ENCODE measurements around the gene VPS54. TPM values are rescaled to one million over a fixed set of nuclear protein-coding genes. Genes with fewer than 3 reads are reported as not detected.

The VPS54 gene
- total and polyA plus RNA-seq, 7 experiments from 2014 or later, result 4.5 to 20.8 (median 14.6) TPM

DNA sequence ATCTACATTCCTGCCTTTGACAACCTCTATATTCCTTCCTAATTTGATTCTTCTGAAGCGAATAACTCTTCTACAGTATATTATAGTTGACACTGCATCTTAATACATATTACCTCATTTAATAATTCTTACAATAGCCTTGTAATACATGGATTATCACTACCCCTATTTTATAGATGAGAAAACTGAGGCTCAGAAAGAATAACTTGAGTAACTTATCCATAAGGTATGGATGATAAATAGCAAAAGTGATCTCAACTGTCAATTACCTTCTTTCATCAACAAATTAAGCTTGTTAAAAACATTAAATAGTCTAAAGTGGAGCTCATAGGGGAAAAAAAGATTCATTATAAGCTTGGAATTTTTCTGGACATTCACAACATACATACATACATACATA is 4.6 kb downstream of the VPS54 start:
- H3K36me3 Mint-ChIP-seq, result peaks cover 0 to 21% (median 4%) of the 10 kb centered on the region in 5 donors
- ChIA-PET CTCF (interaction anchor here (0.8 to 2.3 kb wide), 2 partner anchors 313 to 317 kb away, joined by 3 to 9 read pairs; no protein-coding TSS in a partner anchor), POLR2A (interaction anchor here (0.6 kb wide), 1 partner anchor 208 kb away, joined by 3 read pairs; no protein-coding TSS in a partner anchor)
- peak overlapping the region in 1 of 10 donors; percentile 39 for H3K4me3 Mint-ChIP-seq
- H3K27me3 Mint-ChIP-seq, result no peaks in the 10 kb centered on the region
- no peak overlapping the region for H3K27ac Mint-ChIP-seq
- peaks cover 14% of the 10 kb centered on the region in 2 donors for H3K4me1 ChIP-seq (ENCODE audit: control insufficient read depth in 2 of 2, insufficient read depth in 2 of 2, low read length in 2 of 2)
- DNase-seq (no peak), ATAC-seq (no peak)
- no peaks in the 10 kb centered on the region for H3K9me3 ChIP-seq (ENCODE audit: control insufficient read depth in 2 of 3, low read length in 3 of 3)
- H3K36me3 ChIP-seq (ENCODE audit: control insufficient read depth in 2 of 3, insufficient read depth in 3 of 3, low read length in 3 of 3), result no peaks in the 10 kb centered on the region
- H3K4me3 ChIP-seq (ENCODE audit: low read length), result no peak overlapping the region
- intact Hi-C loops (cut with micrococcal nuclease), result loop anchor here (5.0 to 10.0 kb wide), 7 partner anchors 32 to 1420 kb away; partner anchors contain the start of genes UGP2 (in 2 of the 2), ACTR2 (in 1 of the 2), MDH1 (in 1 of the 2) and SPRED2 (in 1 of the 2)
- H3K27me3 ChIP-seq (ENCODE audit: control insufficient read depth in 2 of 2, insufficient read depth in 2 of 2, low read length in 2 of 2), result no peaks in the 10 kb centered on the region
- H3K4me1 Mint-ChIP-seq, result peaks cover 23 to 67% (median 49%) of the 10 kb centered on the region in 7 donors
- no peak overlapping the region for H3K27ac ChIP-seq (ENCODE audit: low read depth, low read length)
- peaks cover 0 to 3% (median 0%) of the 10 kb centered on the region in 11 donors for H3K9me3 Mint-ChIP-seq

DNA sequence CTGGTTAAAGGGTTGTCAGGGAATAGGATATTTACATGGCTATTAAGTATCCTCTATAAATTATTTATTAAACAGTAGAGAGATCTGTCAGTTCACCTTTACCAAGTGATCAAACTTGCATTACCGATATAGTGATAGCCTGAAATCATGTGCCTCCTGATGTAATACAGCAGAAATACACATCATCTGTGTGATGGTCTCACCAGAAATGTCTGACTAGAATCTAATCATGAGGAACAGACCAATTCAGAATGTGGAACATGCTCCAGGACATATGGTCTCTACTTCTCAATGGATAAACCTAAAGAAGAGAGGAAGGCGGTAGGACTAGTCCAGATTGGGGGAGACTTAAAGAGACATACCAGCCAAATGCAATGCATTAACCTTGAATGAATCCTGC is 6.2 kb downstream of the VPS54 start:
- Mint-ChIP-seq H3K27ac (no peak overlapping the region), H3K36me3 (peaks cover 0 to 23% (median 10%) of the 10 kb centered on the region in 5 donors), H3K4me1 (peaks cover 18 to 69% (median 50%) of the 10 kb centered on the region in 7 donors), H3K4me3 (no peak overlapping the region), H3K27me3 (no peaks in the 10 kb centered on the region), H3K9me3 (no peaks in the 10 kb centered on the region)
- ChIA-PET POLR2A (interaction anchor here (0.6 kb wide), 1 partner anchor 55 kb away, joined by 3 read pairs; no protein-coding TSS in a partner anchor), CTCF (no interaction called here)
- no peaks in the 10 kb centered on the region for H3K9me3 ChIP-seq (ENCODE audit: control insufficient read depth in 2 of 3, low read length in 3 of 3)
- peaks cover 12% of the 10 kb centered on the region in 2 donors for H3K4me1 ChIP-seq (ENCODE audit: control insufficient read depth in 2 of 2, insufficient read depth in 2 of 2, low read length in 2 of 2)
- no peak for DNase-seq
- intact Hi-C loops (cut with micrococcal nuclease), result loop anchor here in 1 of 2 donors (10.0 kb wide), 1 partner anchor 1422 kb away; the partner anchor contains the start of gene SPRED2
- H3K36me3 ChIP-seq (ENCODE audit: control insufficient read depth in 2 of 3, insufficient read depth in 3 of 3, low read length in 3 of 3), result no peaks in the 10 kb centered on the region
- H3K4me3 ChIP-seq (ENCODE audit: low read length), result no peak overlapping the region
- no peak for ATAC-seq
- H3K27ac ChIP-seq (ENCODE audit: low read depth, low read length), result no peak overlapping the region
- H3K27me3 ChIP-seq (ENCODE audit: control insufficient read depth in 2 of 2, insufficient read depth in 2 of 2, low read length in 2 of 2), result no peaks in the 10 kb centered on the region

- no peaks in the 10 kb centered on the region for H3K9me3 ChIP-seq (ENCODE audit: control insufficient read depth in 2 of 3, low read length in 3 of 3)
- no peaks in the 10 kb centered on the region for H3K9me3 Mint-ChIP-seq
- H3K27me3 Mint-ChIP-seq, result no peaks in the 10 kb centered on the region
- DNase-seq (no peak), ATAC-seq (no peak)
- H3K4me3 ChIP-seq (ENCODE audit: low read length), result no peak overlapping the region
- intact Hi-C loops (cut with micrococcal nuclease), result loop anchor here in 1 of 2 donors (10.0 kb wide), 1 partner anchor 1423 kb away; the partner anchor contains the start of gene SPRED2
- no peak overlapping the region for H3K27ac Mint-ChIP-seq
- CTCF ChIA-PET, result no interaction called here
- no peak overlapping the region for H3K4me3 Mint-ChIP-seq
- no peaks in the 10 kb centered on the region for H3K36me3 ChIP-seq (ENCODE audit: control insufficient read depth in 2 of 3, insufficient read depth in 3 of 3, low read length in 3 of 3)
- peaks cover 0 to 29% (median 18%) of the 10 kb centered on the region in 5 donors for H3K36me3 Mint-ChIP-seq
- peaks cover 22 to 71% (median 52%) of the 10 kb centered on the region in 7 donors for H3K4me1 Mint-ChIP-seq
- POLR2A ChIA-PET, result interaction anchor here (0.6 kb wide), 1 partner anchor 36 kb away, joined by 4 read pairs; no protein-coding TSS in a partner anchor
- H3K4me1 ChIP-seq (ENCODE audit: control insufficient read depth in 2 of 2, insufficient read depth in 2 of 2, low read length in 2 of 2), result peaks cover 4 to 5% of the 10 kb centered on the region in 2 donors
- no peaks in the 10 kb centered on the region for H3K27me3 ChIP-seq (ENCODE audit: control insufficient read depth in 2 of 2, insufficient read depth in 2 of 2, low read length in 2 of 2)
- H3K27ac ChIP-seq (ENCODE audit: low read depth, low read length), result no peak overlapping the region
These were observed 7.1 kb downstream of the VPS54 start for GRCh38 chr2:64012115-64012514.

GRCh38 chr2:64008434-64009009 is 10.7 kb downstream of the VPS54 start:
- ChIA-PET CTCF (no interaction called here), POLR2A (no interaction called here)
- Histone ChIP-seq H3K9me3 (ENCODE audit: control insufficient read depth in 2 of 3, low read length in 3 of 3) (no peaks in the 10 kb centered on the region), H3K27me3 (ENCODE audit: control insufficient read depth in 2 of 2, insufficient read depth in 2 of 2, low read length in 2 of 2) (no peaks in the 10 kb centered on the region), H3K36me3 (ENCODE audit: control insufficient read depth in 2 of 3, insufficient read depth in 3 of 3, low read length in 3 of 3) (peaks cover 0 to 3% (median 0%) of the 10 kb centered on the region in 3 experiments), H3K4me1 (ENCODE audit: control insufficient read depth in 2 of 2, insufficient read depth in 2 of 2, low read length in 2 of 2) (no peaks in the 10 kb centered on the region), H3K4me3 (ENCODE audit: low read length) (no peak overlapping the region), H3K27ac (ENCODE audit: low read depth, low read length) (no peak overlapping the region)
- H3K4me1 Mint-ChIP-seq, result peaks cover 24 to 59% (median 41%) of the 10 kb centered on the region in 7 donors
- H3K9me3 Mint-ChIP-seq, result no peaks in the 10 kb centered on the region
- no peak for ATAC-seq
- no peaks in the 10 kb centered on the region for H3K27me3 Mint-ChIP-seq
- H3K4me3 Mint-ChIP-seq, result peak overlapping the region in 1 of 10 donors; percentile 12
- intact Hi-C loops (cut with micrococcal nuclease), result no loop called here
- H3K36me3 Mint-ChIP-seq, result peaks cover 0 to 37% (median 23%) of the 10 kb centered on the region in 5 donors
- DNase-seq, result no peak
- peak overlapping the region in 1 of 9 donors; percentile 25 for H3K27ac Mint-ChIP-seq

GRCh38 chr2:64007924-64008323 is 11.3 kb downstream of the VPS54 start:
- ATAC-seq, result no peak
- Histone ChIP-seq H3K27me3 (ENCODE audit: control insufficient read depth in 2 of 2, insufficient read depth in 2 of 2, low read length in 2 of 2) (no peaks in the 10 kb centered on the region), H3K36me3 (ENCODE audit: control insufficient read depth in 2 of 3, insufficient read depth in 3 of 3, low read length in 3 of 3) (peaks cover 0 to 3% (median 0%) of the 10 kb centered on the region in 3 experiments), H3K27ac (ENCODE audit: low read depth, low read length) (no peak overlapping the region), H3K4me3 (ENCODE audit: low read length) (no peak overlapping the region), H3K9me3 (ENCODE audit: control insufficient read depth in 2 of 3, low read length in 3 of 3) (no peaks in the 10 kb centered on the region), H3K4me1 (ENCODE audit: control insufficient read depth in 2 of 2, insufficient read depth in 2 of 2, low read length in 2 of 2) (no peaks in the 10 kb centered on the region)
- ChIA-PET CTCF (no interaction called here), POLR2A (no interaction called here)
- no peaks in the 10 kb centered on the region for H3K9me3 Mint-ChIP-seq
- H3K4me3 Mint-ChIP-seq, result peak overlapping the region in 1 of 10 donors; percentile 17
- no peak for DNase-seq
- H3K4me1 Mint-ChIP-seq, result peaks cover 23 to 57% (median 38%) of the 10 kb centered on the region in 7 donors
- intact Hi-C loops (cut with micrococcal nuclease), result no loop called here
- H3K36me3 Mint-ChIP-seq, result peaks cover 0 to 36% (median 25%) of the 10 kb centered on the region in 5 donors
- H3K27me3 Mint-ChIP-seq, result no peaks in the 10 kb centered on the region
- H3K27ac Mint-ChIP-seq, result peak overlapping the region in 1 of 9 donors; percentile 25

- intact Hi-C loops (cut with micrococcal nuclease), result no loop called here
- Mint-ChIP-seq H3K27me3 (no peaks in the 10 kb centered on the region), H3K36me3 (peaks cover 0 to 47% (median 29%) of the 10 kb centered on the region in 5 donors), H3K27ac (no peak overlapping the region), H3K9me3 (no peaks in the 10 kb centered on the region), H3K4me3 (no peak overlapping the region), H3K4me1 (peaks cover 13 to 41% (median 22%) of the 10 kb centered on the region in 7 donors)
- H3K4me1 ChIP-seq (ENCODE audit: control insufficient read depth in 2 of 2, insufficient read depth in 2 of 2, low read length in 2 of 2), result no peaks in the 10 kb centered on the region
- ATAC-seq (no peak), DNase-seq (no peak)
- ChIA-PET POLR2A (no interaction called here), CTCF (no interaction called here)
- H3K9me3 ChIP-seq (ENCODE audit: control insufficient read depth in 2 of 3, low read length in 3 of 3), result no peaks in the 10 kb centered on the region
- peaks cover 0 to 7% (median 0%) of the 10 kb centered on the region in 3 experiments for H3K36me3 ChIP-seq (ENCODE audit: control insufficient read depth in 2 of 3, insufficient read depth in 3 of 3, low read length in 3 of 3)
- H3K27me3 ChIP-seq (ENCODE audit: control insufficient read depth in 2 of 2, insufficient read depth in 2 of 2, low read length in 2 of 2), result no peaks in the 10 kb centered on the region
- no peak overlapping the region for H3K27ac ChIP-seq (ENCODE audit: low read depth, low read length)
- H3K4me3 ChIP-seq (ENCODE audit: low read length), result no peak overlapping the region
These were observed 13.4 kb downstream of the VPS54 start for GRCh38 chr2:64005707-64006356.
